Heart left ventricle (tissue), 16 donors: ENCODE results near the gene RPS19. TPM values are rescaled to one million over a fixed set of nuclear protein-coding genes. Genes with fewer than 3 reads are reported as not detected.

ENCODE experiments used
- ATAC-seq, 4 donors: fragments of 200-7000 bp; cut with Tn5 transposase; one replicate each; pipeline ENCODE4 v1.9.1; 2020 to 2022; ENCODE audit warnings: moderate library complexity in 4 of 4, mild to moderate bottlenecking in 3 of 4, moderate number of reproducible peaks in 1 of 4
- DNase-seq, 5 donors: peaks; one replicate each; pipeline ENCODE4 v3.0.0-alpha.2; 2020
- H3K27ac ChIP-seq, 12 donors: fragments of 200-600 bp; sonication (generic) in 4 of 12; one replicate each; pipeline versions ENCODE4 v1.5.0 to v1.8.0; 2016 to 2022; ENCODE audit warnings: mild to moderate bottlenecking in 2 of 12
- H3K27me3 ChIP-seq, 9 donors: fragments of 200-600 bp; sonication (generic) in 2 of 9; one replicate each; pipeline versions ENCODE4 v1.5.1 to v1.8.0; 2016 to 2022; ENCODE audit warnings: mild to moderate bottlenecking in 3 of 9
- H3K36me3 ChIP-seq, 9 donors: fragments of 200-600 bp; sonication (generic) in 2 of 9; one replicate each; pipeline versions ENCODE4 v1.5.0 to v1.8.0; 2018 to 2022; ENCODE audit warnings: mild to moderate bottlenecking in 2 of 9
- H3K4me1 ChIP-seq, 12 donors: fragments of 200-600 bp; sonication (generic) in 4 of 12; one replicate each; pipeline versions ENCODE4 v1.5.0 to v1.8.0; 2016 to 2022; ENCODE audit warnings: mild to moderate bottlenecking in 3 of 12
- H3K4me3 ChIP-seq, 12 donors: fragments of 200-600 bp; sonication (generic) in 4 of 12; one replicate each; pipeline versions ENCODE4 v1.5.0 to v1.8.0; 2017 to 2022; ENCODE audit warnings: mild to moderate bottlenecking in 9 of 12, moderate library complexity in 4 of 12
- H3K9me3 ChIP-seq, 12 donors: fragments of 200-600 bp; sonication (generic) in 4 of 12; one replicate each; pipeline versions ENCODE4 v1.5.0 to v1.8.0; 2016 to 2022; ENCODE audit warnings: mild to moderate bottlenecking in 1 of 12
- CTCF ChIP-seq, 12 donors: fragments of 200-600 bp; sonication (generic) in 4 of 12; IDR thresholded peaks; one replicate each; pipeline versions ENCODE4 v1.5.0 to v1.8.0; 2018 to 2022; ENCODE audit warnings: antibody characterized with exemption in 12 of 12, mild to moderate bottlenecking in 5 of 12
- POLR2A ChIP-seq, 2 donors: fragments of 450-650 bp; IDR thresholded peaks; one replicate each; pipeline ENCODE4 v1.6.1; 2017; ENCODE audit warnings: antibody characterized with exemption in 2 of 2, mild to moderate bottlenecking in 2 of 2, moderate library complexity in 2 of 2
- WGBS, 4 donors: extraction: QIAGEN DNeasy Blood & Tissue Kit in 2 of 4; methylation state at CpG; one replicate each; pipeline versions ENCODE4 v1.1.5 to v1.1.7; 2013 to 2018; 5-methylcytosine and 5-hydroxymethylcytosine counted together
- intact Hi-C, 10 donors: fragments of 100-400 bp; cut with DNase I; formaldehyde crosslinking; loops; one replicate each; pipeline versions ENCODE4 v1.11.1 to v1.14.2; 2022
- polyA plus RNA-seq, 2 donors: library from polyadenylated mRNA; stranded (reverse); fragments of 200-250 nt; gene quantifications; one replicate each; pipeline ENCODE4 v1.2.3, GENCODE V29; 2013
- total RNA-seq, 9 donors: library from RNA; depleted of rRNA in 2 of 9; stranded (reverse); fragments of >200 nt in 2 of 9; fragmentation: NEBNext Ultra II Directional in 3 of 9; extraction: Animal tissue kit (Norgen Biotek cat#: 25700) in 3 of 9; gene quantifications; one replicate each; pipeline versions ENCODE4 v1.1.0 to v1.2.4, GENCODE V29; 2016 to 2023
- donor health status: ischemic (EF 13 %, LVEDD 7.1; RV severe dilation, severe dysfunction).
- donor health status: healthy with polysubstance abuse.
- donor health status: DM: no; HTN: yes; CAD: no.
- donor health status: DM: no; HTN: no; CAD: no.
- donor health status: ischemic (EF 25% LVEDD 6.9; RV normal size, moderate dysfunction).
- donor health status: ischemic (EF 25% LVEDD 5.7; RV mildly dilated, moderate dysfunction).
- donor health status: healthy.
- donor health status: DM: yes; HTN: yes; CAD: no.
- donor health status: ischemic (EF 35%, LVEDD 5.7; RV mildly dilated, moderate dysfunction).
- donor health status: nonischemic (EF 11% LVEDD 7.7; RV severe dilation, severe dysfunction).
- donor health status: DM: yes; HTN: yes; CAD: no.
- donor health status: PGD.
- donor health status: ischemic (EF 29% LVEDD 5.4; RV normal size, mild dysfunction).
- donor health status: nonischemic (EF 23%, LVEDD 6.1; RV moderate dilation, normal function).

RPS19 gene
- total and polyA plus RNA-seq, 11 donors: 161 to 1,676 (median 668) TPM

GRCh38 chr19:41880329-41880708 lies 20.3 kb downstream of the RPS19 start:
- DNase-seq (no peak), ATAC-seq (no peak)
- Histone ChIP-seq H3K4me1 (peaks cover 0 to 48% (median 12%) of the 10 kb centered on the region in 12 donors), H3K27ac (no peak overlapping the region), H3K27me3 (no peaks in the 10 kb centered on the region), H3K9me3 (no peaks in the 10 kb centered on the region), H3K4me3 (no peak overlapping the region), H3K36me3 (no peaks in the 10 kb centered on the region)
- WGBS, 4 donors: 66 to 76% (median 70%) methylated on average over 5 of the region's 5 CpGs
- intact Hi-C loops: loop anchor here in 4 of 10 donors (5.0 kb wide), 3 partner anchors 52 to 197 kb away; partner anchors contain the start of genes RABAC1 (in 2 of the 4) and ZNF574 (in 1 of the 4)
- TF ChIP-seq POLR2A (IDR thresholded peaks at IDR 0.05) (no peak), CTCF (IDR thresholded peaks at IDR 0.05) (no peak)

GRCh38 chr19:41882568-41883462 lies 22.8 kb downstream of the RPS19 start, which contains the start of gene ARHGEF1:
ARHGEF1 (plus strand) TSS chr19:41883184; CDS start chr19:41888083, 4,899 bp downstream.
- ATAC-seq (peak in 3 of 4 donors; percentile 20 to 50 (median 33)), DNase-seq (peak; percentile 76 to 88 (median 80))
- 1 to 5% (median 2%) methylated on average over 20 to 80 of the region's 80 CpGs for WGBS, 4 donors
- no peaks in the 10 kb centered on the region for H3K27me3 ChIP-seq
- H3K4me1 ChIP-seq: peaks cover 0 to 48% (median 32%) of the 10 kb centered on the region in 12 donors
- H3K4me3 ChIP-seq: peak within 1 kb of the TSS; percentile 45 to 99 (median 92)
- no peaks in the 10 kb centered on the region for H3K9me3 ChIP-seq
- H3K36me3 ChIP-seq: peaks cover 0 to 4% (median 0%) of the 10 kb centered on the region in 9 donors
- intact Hi-C loops: loop anchor here in 4 of 10 donors (5.0 kb wide), 3 partner anchors 49 to 194 kb away; partner anchors contain the start of genes RABAC1 (in 2 of the 4) and ZNF574 (in 1 of the 4)
- peak within 1 kb of the TSS; percentile 83 to 98 (median 93) for H3K27ac ChIP-seq
- TF ChIP-seq CTCF (IDR thresholded peaks at IDR 0.05) (no peak), POLR2A (IDR thresholded peaks at IDR 0.05) (peak in 1 of 2 donors; percentile 62)

GRCh38 chr19:41883463-41883820 lies 23.4 kb downstream of the RPS19 start:
- intact Hi-C loops: loop anchor here in 4 of 10 donors (5.0 kb wide), 3 partner anchors 49 to 194 kb away; partner anchors contain the start of genes RABAC1 (in 2 of the 4) and ZNF574 (in 1 of the 4)
- Histone ChIP-seq H3K4me1 (peaks cover 0 to 51% (median 32%) of the 10 kb centered on the region in 12 donors), H3K9me3 (no peaks in the 10 kb centered on the region), H3K27ac (peak overlapping the region; percentile 83 to 98 (median 93)), H3K27me3 (no peaks in the 10 kb centered on the region), H3K4me3 (peak overlapping the region; percentile 45 to 99 (median 92)), H3K36me3 (peaks cover 0 to 10% (median 0%) of the 10 kb centered on the region in 9 donors)
- WGBS, 4 donors: 0 to 2% (median 1%) methylated on average over 15 to 23 of the region's 23 CpGs
- ATAC-seq (peak in 1 of 4 donors; percentile 1), DNase-seq (no peak)
- no peak for TF ChIP-seq CTCF (IDR thresholded peaks at IDR 0.05)
- TF ChIP-seq POLR2A (IDR thresholded peaks at IDR 0.05): no peak
